CD4-positive, alpha-beta T cell treated with Interleukin-17A for 1 hour (primary cell): ENCODE measurements around the gene NRXN3.
"Not testable (repeated sequence)": the region's sequence is repeated elsewhere in the genome, so short reads cannot be mapped to it uniquely, and the experiment has no call there.

Experiments used
- DNase-seq: peaks from one replicate; pipeline ENCODE4 v3.0.0-alpha.2; 2020

The NRXN3 gene

DNA sequence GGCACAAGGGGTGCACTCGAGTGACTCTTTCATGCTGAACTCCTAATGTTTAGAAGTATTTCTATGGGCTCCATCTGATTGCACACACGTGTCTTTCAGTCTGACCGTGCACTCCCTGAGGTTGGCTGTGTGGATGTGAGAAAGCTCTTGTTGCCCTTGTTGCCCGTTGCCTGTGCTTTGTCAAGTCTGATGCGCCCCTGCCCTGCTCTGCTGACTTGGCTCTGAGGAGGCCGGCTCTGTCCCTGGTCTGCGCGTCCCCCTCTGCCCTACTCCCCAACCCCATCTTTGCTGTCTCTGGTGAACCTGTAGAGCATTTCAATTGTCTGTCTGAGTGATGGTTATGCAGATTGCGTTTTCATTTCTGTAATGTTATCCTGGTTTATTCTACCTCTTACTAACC, 802.3 kb downstream of the NRXN3 start:
- no peak for DNase-seq

DNA sequence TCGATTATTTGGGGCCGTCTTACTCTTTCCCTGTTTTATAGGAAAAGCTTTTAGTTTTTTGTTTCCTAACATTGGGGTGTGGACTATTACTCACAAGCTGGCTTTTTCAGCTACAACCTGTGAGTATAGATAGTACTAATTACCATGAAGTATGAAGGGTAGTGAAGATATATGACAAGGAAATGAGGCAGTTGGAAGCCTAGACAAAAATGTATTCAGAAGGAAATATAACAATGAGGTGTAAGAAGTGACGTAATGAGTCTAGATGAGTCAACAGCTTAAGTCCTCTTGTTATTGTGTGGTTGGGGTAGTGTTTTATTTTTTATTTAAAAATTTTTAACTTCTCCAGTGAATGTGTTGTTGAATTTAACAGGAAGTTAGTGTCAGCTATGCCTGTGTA, 804.5 kb downstream of the NRXN3 start:
- DNase-seq: no peak

DNA sequence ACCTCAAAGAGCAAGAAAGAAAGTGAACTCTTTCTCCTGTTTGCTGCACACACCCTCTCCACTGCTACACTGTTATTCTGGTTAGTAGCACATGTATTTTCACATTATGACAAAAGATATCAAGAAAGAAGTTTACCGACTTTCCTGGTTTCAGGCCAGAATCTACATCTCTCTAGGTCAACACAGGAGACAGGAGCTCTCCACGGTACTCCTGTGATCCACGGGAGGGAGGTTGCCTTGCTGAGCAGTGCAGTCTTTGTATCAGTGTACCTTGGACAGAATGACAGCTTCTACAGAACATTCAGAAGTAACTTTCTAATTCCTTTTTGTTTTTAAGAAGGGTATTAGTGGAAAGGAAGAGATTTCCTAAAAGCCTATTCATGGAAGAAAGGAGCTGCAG, 805.6 kb downstream of the NRXN3 start:
- no peak for DNase-seq

DNA sequence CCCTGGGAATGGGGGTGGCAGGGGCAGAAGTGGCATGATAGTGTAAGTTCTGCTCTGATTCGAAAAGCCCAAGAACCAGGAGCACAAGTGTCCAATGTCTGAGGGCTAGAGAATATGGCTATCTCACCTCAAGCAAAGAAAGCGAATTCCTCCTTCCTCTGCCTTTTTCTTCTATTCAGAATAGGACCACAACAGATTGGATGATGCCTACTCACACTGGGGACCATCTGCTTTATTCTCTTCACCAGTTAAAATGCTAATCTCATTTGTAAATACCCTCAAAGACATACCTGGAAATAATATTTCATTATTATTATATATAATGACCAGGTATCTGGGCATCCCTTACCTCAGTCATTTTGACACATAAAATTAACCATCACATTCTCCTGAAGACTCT, 808.7 kb downstream of the NRXN3 start:
- no peak for DNase-seq

DNA sequence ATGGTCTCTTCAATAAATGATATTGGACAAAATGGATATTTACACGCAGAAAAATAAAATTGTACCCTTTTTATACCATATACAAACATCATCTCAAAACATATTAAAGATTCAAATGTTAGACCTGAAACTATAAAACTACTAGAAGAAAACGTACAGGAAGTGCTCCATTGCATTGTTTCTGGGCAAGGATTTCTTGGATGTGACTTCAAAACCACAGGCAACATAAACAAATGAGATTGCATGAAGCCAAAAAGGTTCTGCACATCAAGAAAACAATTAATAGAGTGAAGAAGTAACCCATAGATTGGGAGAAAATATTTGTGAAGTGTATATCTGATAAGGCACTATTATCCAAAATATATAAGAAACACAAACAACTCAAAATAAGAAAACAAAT, 812.4 kb downstream of the NRXN3 start:
- DNase-seq: no peak

DNA sequence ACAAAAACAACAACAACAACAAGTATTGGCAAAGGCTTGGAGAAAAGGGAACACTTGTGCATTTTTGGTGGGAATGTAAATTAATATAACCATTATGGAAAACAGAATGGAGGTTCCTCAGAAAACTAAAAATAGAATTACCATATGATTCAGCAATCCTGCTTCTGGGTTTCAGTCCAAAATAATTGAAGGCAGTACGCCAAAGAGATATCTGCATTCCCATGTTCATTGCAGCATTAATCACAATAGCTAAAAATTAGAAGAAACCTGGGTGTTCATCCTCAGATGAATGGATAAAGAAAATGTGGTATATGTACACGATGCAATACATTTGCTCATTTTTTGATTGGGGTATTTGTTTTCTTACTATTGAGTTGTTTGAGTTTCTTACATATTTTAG, 813.0 kb downstream of the NRXN3 start:
- DNase-seq: no peak

DNA sequence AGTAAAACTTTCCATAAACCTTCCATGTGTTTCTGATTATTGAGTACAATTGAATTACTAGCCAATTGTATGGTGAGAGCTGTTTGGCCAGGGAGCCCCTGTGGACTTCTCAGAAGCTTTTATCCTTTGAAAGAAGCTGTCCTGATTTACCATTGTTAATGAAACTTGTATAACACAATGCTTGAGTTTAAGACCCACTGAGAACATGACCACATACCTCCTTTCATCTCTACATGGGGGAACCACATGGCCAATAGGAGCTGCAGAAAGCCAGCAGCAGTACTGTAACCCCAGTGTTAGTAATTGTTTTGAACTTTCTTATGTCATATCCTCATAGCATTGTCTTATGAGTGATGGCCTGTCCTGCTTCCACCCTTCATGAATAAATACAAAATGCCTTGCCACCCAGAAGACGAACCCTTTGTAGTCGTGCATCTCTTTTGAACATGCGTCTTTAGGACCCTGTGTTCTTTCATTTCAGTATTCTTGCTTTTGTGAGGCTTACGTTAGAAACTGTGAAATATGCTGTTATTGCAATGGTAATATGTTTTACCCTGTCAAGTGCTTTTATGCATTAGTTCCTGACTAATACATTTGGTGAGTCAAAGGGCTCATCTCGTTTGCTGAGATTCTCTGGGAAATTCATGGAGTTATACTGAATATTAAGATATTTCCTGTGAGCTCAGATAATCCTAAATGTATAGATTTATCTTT, 815.7 kb downstream of the NRXN3 start:
- no peak for DNase-seq

DNA sequence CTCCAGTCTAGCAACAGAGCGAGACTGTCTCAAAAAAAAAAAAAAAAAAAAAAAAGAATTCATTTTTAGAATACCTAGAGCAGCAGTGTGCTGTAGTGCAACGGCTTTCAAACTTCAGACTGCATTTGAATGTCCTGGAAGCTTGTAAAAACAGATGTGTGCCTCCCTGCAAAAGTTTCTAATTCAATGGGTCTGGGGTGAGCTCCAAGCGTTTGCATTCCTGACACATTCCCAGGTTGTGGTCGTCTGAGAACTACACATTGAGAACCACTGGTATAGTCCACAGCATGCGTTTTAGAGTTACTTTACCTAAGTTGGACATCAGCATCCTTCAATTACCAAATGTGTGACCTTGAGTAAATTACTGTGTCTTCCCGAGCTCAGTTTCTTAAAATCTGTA, 816.8 kb downstream of the NRXN3 start:
- DNase-seq: no peak

DNA sequence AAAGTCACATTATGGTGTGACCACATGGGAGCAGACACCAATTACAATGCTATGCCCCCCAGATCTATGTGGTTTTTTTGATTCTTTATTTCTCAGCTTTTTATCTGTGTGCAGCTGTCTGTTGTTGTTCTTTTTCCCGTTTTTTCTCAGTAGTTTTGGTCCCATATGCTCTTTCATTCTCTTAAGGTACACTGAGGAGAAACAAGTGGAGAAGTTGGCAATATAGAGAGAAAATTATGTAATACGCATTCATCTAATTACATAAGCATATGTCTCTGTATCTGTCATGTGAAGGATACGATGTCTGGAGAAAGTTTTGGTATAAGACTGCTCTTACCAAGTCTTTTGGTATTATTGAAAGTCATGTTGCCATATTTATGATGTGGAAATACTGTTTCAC, 819.0 kb downstream of the NRXN3 start:
- no peak for DNase-seq

DNA sequence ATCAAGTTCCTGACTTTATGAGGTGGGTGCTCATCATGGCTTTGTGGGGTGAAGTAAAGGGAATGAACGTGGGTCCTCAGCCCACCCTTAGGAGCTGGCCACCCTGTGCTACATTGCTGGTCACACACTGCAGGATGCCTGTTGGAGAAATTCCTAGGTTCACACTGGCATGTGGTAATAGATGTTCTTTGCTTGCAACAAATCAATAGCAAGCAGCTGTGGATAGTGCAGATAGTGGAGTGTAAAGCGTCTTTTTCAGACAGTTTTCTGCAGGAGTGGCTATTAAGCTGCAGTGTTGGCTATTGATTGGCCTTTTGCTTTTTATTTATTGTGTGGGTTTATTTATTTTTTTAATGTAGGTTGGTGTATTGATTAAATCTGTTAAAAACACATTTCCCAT, 822.7 kb downstream of the NRXN3 start:
- DNase-seq: no peak

DNA sequence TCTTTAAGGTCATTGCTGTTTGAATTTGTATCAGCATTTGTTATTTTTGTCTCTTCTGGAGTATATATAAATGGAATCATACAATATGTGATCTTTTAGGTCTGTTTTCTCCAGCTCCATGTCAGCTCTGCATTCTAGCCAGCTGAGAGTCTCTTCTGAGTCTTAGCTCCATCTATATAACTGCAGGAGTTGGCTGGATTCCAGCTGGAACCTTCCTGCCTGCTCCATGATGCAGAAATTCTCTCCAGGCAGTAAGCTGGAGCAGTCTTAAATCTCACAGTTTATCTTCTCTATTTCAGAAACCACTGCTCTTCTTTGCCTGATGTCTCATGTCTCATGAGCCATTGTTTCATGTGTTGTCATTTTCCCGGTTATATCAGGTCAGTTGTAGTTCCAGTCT, 827.6 kb downstream of the NRXN3 start:
- no peak for DNase-seq

DNA sequence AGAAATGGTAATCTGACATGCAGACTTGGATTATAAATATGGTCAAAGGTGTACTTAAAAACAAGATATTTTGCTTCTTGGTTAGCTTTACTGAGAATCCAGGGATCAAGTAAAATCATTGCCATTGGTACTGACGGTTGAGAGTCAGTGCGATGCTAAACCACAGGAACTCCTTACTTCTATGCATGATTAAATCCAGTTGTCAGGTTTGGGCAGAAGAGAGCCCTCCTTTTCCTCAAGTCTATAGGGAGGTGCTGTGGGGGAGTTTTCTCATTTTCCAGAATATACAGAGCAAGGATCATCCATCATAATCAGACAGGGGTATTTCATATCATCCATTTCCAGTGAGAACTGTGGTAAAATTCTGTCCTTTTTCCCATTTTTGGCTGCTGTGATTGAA, 839.1 kb downstream of the NRXN3 start:
- no peak for DNase-seq

DNA sequence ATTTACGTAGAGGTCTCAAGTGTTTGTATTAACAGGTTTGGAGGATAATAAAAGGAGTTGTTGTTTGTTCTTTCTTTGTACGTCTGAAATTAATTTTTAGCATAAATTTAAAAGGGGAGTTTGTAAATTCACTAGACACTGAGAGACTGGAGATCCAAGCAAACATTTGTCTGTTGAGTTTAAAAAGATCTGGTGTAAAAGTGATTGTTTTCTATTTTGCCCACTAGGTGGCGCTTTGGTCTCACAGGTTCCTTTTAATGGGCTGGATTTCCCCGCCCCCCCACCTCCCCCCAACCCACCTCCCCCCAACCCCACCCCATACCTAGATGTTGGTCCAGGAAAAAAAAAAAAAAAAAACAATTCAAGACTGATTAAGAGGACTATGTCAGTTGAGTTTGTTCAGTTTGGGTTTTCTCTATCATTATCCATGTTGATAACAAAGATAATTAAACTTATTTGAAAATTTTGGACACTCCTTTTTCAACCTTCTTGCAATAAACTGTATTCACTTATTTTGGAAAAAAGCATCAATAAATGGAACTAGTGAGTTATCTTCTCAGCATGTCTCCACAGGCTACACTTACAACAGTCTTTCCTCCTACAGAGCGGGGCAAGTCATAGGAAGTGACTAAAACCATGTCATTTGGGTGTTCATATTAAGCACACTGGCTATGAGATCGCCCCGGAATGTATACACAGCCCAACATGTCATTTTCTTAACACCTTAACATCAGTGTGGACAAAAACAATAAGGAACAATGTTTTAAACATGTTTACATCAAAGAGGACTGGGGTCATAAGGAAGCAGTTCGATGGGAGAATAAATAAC, 841.1 kb downstream of the NRXN3 start:
- DNase-seq: no peak

DNA sequence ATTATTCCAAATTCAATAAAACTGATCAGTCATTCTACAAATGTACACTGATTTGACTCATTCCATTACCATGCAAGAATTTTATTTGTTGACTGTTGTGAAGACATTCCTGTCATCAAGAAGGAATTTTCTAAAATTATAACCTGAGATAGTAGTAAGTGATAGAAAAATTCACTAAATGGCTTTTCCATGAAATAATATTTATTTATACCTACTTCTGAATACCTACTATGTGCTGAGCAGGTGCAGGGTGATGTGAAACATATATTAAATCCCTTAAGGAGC, 841.7 kb downstream of the NRXN3 start:
- no peak for DNase-seq

DNA sequence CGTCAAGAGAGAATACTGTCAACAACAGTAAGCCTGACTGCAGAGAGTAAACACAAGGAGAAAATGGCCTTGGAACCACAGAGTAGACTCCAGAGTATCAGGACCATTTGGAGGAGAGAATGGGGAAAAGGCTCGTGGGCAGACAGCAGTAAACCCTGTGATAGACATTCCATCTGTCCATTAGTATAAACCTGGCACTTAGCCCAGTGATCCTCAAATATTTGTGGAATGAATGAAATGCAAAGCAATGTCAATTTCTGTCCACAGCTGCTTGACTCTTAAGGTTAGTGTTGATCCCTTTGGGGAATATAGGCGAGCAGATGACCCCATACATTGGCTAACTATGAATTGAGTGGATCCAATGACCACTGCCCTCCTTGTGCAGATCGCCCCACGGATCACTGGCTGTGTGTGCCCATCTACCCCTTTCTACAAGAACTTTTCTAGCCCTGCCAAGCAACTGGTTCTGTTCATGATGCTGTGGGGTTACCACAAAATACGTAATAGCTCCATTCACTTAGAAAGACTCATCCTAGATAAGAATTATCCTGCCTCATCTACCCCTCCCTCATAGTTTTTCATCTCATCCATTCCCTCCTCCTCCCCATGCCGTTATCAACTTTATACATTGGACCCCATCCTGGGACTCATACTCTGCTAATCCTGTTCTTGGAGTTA, 846.8 kb downstream of the NRXN3 start:
- DNase-seq: no peak

DNA sequence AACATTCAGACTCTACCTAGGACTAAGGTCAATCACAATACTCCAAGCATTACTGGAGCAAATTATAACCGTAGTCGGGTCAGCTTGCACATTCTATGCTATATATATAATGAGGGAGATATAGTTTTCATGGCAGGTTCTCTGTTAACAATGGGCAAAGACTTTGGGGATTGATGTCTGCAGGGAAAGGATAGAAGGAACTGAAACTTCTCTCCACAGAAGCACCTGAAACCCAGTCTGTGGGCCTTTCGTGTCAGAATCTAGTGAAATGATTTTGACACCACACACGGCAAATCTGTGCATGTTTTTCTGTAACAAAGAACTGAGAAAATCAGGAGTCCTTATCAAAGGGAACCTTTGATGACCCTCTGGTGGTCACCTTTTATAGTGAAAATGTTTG, 847.4 kb downstream of the NRXN3 start:
- DNase-seq: no peak

DNA sequence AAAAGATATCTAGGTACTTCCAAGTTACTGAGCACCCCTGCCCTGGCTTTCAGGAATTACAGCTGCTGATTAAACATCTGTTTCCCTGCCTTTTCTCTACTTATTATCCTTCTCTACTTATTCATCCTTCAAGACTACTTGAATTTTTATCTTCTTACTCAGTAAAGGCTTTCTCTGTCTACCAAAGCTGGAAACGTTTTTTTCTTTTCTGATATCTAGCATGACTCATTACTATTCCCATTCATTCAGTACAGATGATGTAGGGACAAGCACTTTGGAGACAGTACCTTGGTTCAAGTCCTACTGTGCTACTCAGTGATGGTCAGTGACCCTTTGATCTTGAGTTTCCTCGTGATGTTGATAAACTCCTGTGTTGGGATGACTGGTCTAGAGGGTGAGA, 848.7 kb downstream of the NRXN3 start:
- DNase-seq: no peak

DNA sequence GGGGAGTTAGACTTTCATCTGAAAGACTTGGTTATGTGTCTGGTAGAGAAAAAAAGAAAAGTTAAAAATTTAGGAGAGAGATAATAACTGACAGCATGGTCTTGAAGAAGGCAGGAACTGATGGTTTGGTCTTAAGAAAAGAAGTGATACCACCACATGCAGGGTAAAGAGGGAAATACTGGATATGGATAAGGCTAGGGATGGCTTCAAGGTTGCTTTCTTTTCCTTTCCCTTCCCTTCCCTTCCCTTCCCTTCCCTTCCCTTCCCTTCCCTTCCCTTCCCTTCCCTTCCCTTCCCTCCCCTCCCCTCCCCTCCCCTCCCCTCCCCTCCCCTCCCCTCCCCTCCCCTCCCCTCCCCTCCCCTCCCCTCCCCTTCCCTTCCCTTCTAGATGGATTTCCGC, 849.7 kb downstream of the NRXN3 start:
- DNase-seq: not testable (repeated sequence)

DNA sequence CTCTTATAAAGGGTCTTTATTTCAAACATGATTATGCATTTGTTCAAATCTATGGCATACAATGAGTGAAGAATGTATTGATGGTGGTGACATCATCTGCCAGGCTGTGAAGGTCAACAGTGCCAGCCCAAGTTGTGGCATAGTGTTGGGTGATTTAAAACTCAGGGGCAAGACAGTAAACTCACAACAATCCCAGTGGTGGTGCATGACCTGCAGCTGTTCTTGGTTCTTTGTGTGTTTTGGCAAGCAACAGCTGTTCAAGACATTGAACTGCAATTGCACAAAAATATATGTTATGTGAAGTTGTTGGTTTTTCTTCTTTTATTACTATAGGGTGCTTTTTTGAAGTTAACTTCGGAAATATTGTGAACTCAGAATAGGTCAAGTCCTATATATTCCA, 851.6 kb downstream of the NRXN3 start:
- no peak for DNase-seq

DNA sequence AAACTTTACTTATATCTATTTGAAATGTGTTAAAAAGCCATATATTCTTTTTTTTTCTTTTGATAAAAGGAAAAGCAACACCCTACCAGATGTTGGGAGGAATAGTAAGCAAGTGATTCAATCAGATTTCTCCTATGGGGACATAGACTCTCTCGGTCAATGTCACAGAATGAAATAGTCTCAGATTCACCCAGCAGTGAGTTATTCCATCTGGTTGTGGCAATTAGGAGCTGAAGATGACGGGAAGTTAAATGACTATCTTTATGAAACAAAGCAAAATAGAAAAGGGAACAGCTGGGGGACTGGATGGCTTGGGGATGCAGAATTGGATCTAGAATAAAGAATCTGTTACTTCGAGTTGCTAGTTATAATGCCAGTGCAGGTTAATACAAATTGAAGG, 857.0 kb downstream of the NRXN3 start:
- no peak for DNase-seq

DNA sequence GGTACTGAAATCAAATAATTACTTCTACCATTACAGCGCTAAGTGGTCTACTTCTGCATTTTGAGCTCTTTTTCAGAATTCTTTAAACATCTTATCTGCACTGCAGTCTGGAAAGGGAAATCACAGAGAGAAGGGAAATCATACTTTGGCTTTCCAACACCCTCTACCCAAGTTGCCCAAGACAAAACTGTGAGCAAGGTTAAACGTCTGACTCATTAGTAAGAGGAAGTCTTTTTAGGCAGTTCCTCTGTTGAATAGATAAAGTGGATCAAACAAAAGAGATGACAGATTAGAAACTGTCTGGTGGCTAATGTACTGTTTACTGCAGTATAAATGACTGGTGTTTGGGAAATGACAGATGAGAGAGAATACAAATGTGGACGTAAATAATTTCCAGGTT, 858.1 kb downstream of the NRXN3 start:
- peak; percentile 3 for DNase-seq

DNA sequence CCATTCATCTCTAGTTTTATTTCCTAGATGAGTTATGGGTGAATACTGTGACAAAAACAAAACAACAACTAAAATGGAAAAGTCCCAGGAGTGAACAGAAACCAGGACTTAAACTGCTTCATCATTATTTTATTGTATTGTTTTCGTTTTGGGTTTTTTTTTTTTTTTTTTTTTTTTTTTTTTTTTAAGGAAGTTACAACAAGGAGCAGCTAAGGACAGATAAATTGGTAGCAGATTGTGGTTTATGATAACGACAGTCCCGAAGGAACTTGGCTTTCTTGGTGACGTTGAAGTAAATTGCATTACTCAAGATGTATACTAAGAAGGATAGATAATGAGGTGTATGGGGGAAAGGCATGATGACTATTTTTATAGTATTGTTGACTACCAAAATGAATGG, 866.3 kb downstream of the NRXN3 start:
- DNase-seq: no peak

DNA sequence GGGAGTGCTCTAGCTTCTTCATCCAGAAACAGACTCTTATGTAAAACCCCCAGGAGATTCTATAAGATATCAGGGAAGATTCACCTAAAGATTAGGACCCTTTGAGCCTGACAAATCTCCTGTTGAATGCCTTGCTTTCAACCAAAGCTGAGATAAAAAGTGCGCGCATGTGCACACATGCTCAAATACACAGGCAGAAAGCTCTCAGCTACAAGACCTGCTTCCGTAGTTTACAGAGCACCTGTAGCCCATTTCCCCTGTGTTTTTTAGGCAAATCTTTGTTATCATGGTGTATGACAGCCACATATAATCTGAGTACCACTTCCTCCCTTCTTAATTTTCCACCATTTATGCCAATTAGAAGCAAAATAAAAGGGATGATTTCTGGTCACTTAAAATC, 866.9 kb downstream of the NRXN3 start:
- DNase-seq: no peak

DNA sequence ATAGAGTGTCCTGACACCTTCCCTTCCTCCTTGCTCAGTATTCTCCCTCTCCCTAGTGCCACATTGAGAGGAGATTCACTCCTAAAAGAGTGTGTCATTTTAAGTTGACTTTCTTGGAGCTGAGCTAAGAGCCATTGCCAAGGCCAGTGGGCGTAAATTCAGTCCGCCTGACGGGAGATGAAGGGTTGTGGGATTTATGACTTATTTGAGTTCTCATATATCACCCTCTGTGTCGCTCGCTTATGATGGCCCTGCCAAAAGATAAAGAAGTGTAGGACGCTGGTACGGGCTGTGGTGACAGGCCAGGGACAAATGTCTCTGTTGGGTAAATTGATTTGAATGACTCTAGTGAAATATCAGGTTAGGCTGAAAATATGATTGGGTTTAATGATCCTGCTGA, 867.4 kb downstream of the NRXN3 start:
- no peak for DNase-seq
